Measurements from ENCODE around the gene ATP1B4. TPM values are rescaled to one million over a fixed set of nuclear protein-coding genes. Genes with fewer than 3 reads are reported as not detected.
A peak's percentile ranks its signal among the peaks of the same experiment; 100 is the strongest.

The ATP1B4 gene
- total and polyA plus RNA-seq, 4 donors = not detected

DNA sequence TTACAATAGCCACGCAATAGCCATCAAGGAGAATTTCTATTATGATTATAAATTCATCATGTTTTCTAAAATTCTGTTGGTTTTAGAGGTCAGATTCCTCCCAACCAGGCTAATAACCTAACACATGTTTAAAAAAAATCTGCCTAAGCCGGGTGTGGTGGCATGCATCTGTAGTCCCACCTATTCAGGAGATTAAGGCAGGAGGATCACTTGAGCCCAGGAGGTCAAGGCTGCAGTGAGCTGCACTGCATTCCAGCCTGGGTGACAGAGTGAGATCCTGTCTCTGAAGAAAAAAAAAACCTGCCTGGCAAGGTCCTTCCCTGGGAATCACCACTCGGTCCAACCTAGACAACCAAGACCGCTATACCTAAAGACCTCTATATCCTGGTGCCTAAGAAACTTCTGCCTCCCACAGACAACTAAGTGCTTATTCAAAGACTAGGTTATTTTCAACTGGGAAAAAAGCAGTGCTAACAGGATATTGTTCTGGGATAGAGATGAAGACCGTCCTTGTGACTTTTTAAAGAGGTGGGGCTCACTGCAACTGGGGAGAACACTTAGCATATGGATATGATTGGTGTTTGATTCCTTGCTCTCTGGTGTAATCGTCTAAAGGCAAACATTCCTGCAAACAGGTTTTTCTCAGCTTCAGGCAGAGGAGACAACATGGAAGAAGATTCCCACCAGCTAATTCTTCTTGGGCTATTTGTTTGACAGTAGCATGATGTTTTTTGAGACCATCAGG is 18.2 kb downstream of the ATP1B4 start:
- Histone ChIP-seq H3K9ac (ENCODE audit: insufficient read depth in 1 of 2, low read length in 2 of 2) (no peak overlapping the region), H3K36me3 (ENCODE audit: control insufficient read depth in 4 of 4, insufficient read depth in 4 of 4, low read length in 4 of 4) (no peaks in the 10 kb centered on the region), H3K27me3 (ENCODE audit: control insufficient read depth in 3 of 3, insufficient read depth in 3 of 3, low read length in 2 of 3) (peaks cover 0 to 2% (median 0%) of the 10 kb centered on the region in 3 donors), H3K27ac (ENCODE audit: low read depth in 1 of 2, low read length in 1 of 2) (no peak overlapping the region), H3K4me1 (ENCODE audit: control insufficient read depth in 5 of 5, insufficient read depth in 5 of 5, low read length in 5 of 5) (no peaks in the 10 kb centered on the region), H3K9me3 (ENCODE audit: control insufficient read depth in 4 of 4, insufficient read depth in 3 of 4, low read length in 3 of 4) (no peaks in the 10 kb centered on the region), H3K4me3 (no peak overlapping the region)
- TF ChIP-seq CTCF (IDR thresholded peaks at IDR 0.05; ENCODE audit: control extremely low read depth, extremely low read depth) = no peak
- no peak for DNase-seq
- 58 to 91% methylated on average over 6 of the region's 6 CpGs for WGBS, 2 donors
- no peak for ATAC-seq (ENCODE audit: insufficient read depth, low FRiP score)

- H3K9me3 ChIP-seq (ENCODE audit: control insufficient read depth in 4 of 4, insufficient read depth in 3 of 4, low read length in 3 of 4) = no peaks in the 10 kb centered on the region
- ATAC-seq (ENCODE audit: insufficient read depth, low FRiP score) (no peak), DNase-seq (no peak)
- no peak for TF ChIP-seq CTCF (IDR thresholded peaks at IDR 0.05; ENCODE audit: control extremely low read depth, extremely low read depth)
- no peaks in the 10 kb centered on the region for H3K4me1 ChIP-seq (ENCODE audit: control insufficient read depth in 5 of 5, insufficient read depth in 5 of 5, low read length in 5 of 5)
- 13 to 19% methylated on average over 3 of the region's 3 CpGs for WGBS, 2 donors
- no peak overlapping the region for H3K27ac ChIP-seq (ENCODE audit: low read depth in 1 of 2, low read length in 1 of 2)
- no peaks in the 10 kb centered on the region for H3K36me3 ChIP-seq (ENCODE audit: control insufficient read depth in 4 of 4, insufficient read depth in 4 of 4, low read length in 4 of 4)
- no peak overlapping the region for H3K4me3 ChIP-seq
- H3K27me3 ChIP-seq (ENCODE audit: control insufficient read depth in 3 of 3, insufficient read depth in 3 of 3, low read length in 2 of 3) = peaks cover 0 to 2% (median 0%) of the 10 kb centered on the region in 3 donors
- H3K9ac ChIP-seq (ENCODE audit: insufficient read depth in 1 of 2, low read length in 2 of 2) = no peak overlapping the region
These were observed 18.8 kb downstream of the ATP1B4 start for GRCh38 chrX:120380699-120381098.

DNA sequence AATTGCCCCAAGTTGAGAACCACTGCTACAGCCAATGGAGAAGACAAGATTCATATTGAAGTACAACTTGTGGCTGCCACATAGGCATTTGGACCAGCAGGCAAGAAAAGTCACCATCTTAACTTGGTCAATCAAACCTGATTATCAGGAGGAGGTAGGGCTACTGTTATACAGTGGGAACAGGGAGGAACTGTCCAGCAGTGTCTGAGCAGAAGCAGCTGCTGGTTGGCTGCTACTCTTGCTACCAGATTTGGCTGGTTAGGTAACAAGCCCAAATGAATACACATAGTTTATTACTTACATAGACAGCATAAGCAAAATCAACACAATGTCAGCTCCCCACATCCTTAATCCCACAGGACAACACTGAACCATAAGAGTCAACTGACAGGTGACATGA is 39.4 kb downstream of the ATP1B4 start:
- no peak overlapping the region for H3K9ac ChIP-seq (ENCODE audit: insufficient read depth in 1 of 2, low read length in 2 of 2)
- ATAC-seq (ENCODE audit: insufficient read depth, low FRiP score) (no peak), DNase-seq (peak in 1 of 3 donors; percentile 2)
- H3K4me1 ChIP-seq (ENCODE audit: control insufficient read depth in 5 of 5, insufficient read depth in 5 of 5, low read length in 5 of 5) = no peaks in the 10 kb centered on the region
- no peak overlapping the region for H3K27ac ChIP-seq (ENCODE audit: low read depth in 1 of 2, low read length in 1 of 2)
- peaks cover 0 to 4% (median 2%) of the 10 kb centered on the region in 3 donors for H3K27me3 ChIP-seq (ENCODE audit: control insufficient read depth in 3 of 3, insufficient read depth in 3 of 3, low read length in 2 of 3)
- no peak for TF ChIP-seq CTCF (IDR thresholded peaks at IDR 0.05; ENCODE audit: control extremely low read depth, extremely low read depth)
- no peaks in the 10 kb centered on the region for H3K36me3 ChIP-seq (ENCODE audit: control insufficient read depth in 4 of 4, insufficient read depth in 4 of 4, low read length in 4 of 4)
- no peak overlapping the region for H3K4me3 ChIP-seq
- peaks cover 0 to 3% (median 0%) of the 10 kb centered on the region in 4 donors for H3K9me3 ChIP-seq (ENCODE audit: control insufficient read depth in 4 of 4, insufficient read depth in 3 of 4, low read length in 3 of 4)

Measured in lung (tissue), 12 donors.